RCC 7860 (cell line): ENCODE results near the gene UBXN10.
A peak's percentile ranks its signal among the peaks of the same experiment; 100 is the strongest.
"Not testable (repeated sequence)": the region's sequence is repeated elsewhere in the genome, so short reads cannot be mapped to it uniquely, and the experiment has no call there.

Experiments used
- DNase-seq: peaks from one replicate; pipeline ENCODE4 v3.0.0-alpha.2; 2015; ENCODE audit warnings: low spot score
- FAIRE-seq: peaks from 2 replicates; lab custom pipeline; 2012; peaks lifted over from hg19 to GRCh38; lab: Jason Lieb, UNC

Gene UBXN10

GRCh38 chr1:20198918-20199317 lies 13.0 kb downstream of the UBXN10 start:
- no peak for DNase-seq
- FAIRE-seq = no peak

GRCh38 chr1:20199403-20199802 lies 13.5 kb downstream of the UBXN10 start:
- no peak for FAIRE-seq
- DNase-seq = no peak

- FAIRE-seq (no peak), DNase-seq (no peak)
Measured at GRCh38 chr1:20199840-20200239, 13.9 kb downstream of the UBXN10 start.

GRCh38 chr1:20200966-20201365 lies 15.1 kb downstream of the UBXN10 start:
- FAIRE-seq (no peak), DNase-seq (no peak)

- DNase-seq = no peak
- no peak for FAIRE-seq
Measured at GRCh38 chr1:20202166-20202565, 16.3 kb downstream of the UBXN10 start.

- FAIRE-seq = no peak
- DNase-seq = no peak
Measured at GRCh38 chr1:20207546-20207945, 21.6 kb downstream of the UBXN10 start.

GRCh38 chr1:20209471-20209870 lies 23.6 kb downstream of the UBXN10 start:
- FAIRE-seq = no peak
- DNase-seq = no peak

- FAIRE-seq (peak; percentile 67), DNase-seq (peak; percentile 51)
Measured at GRCh38 chr1:20210736-20211460, 25.0 kb downstream of the UBXN10 start.

GRCh38 chr1:20211511-20211931 lies 25.6 kb downstream of the UBXN10 start:
- FAIRE-seq (peak; percentile 91), DNase-seq (peak; percentile 79)

GRCh38 chr1:20212085-20212684 lies 26.3 kb downstream of the UBXN10 start:
- DNase-seq (peak; percentile 15), FAIRE-seq (no peak)

GRCh38 chr1:20212685-20213331 lies 26.9 kb downstream of the UBXN10 start:
- DNase-seq (peak; percentile 81), FAIRE-seq (peak; percentile 93)

- FAIRE-seq (no peak), DNase-seq (no peak)
Measured at GRCh38 chr1:20215716-20216115, 29.8 kb downstream of the UBXN10 start.

- FAIRE-seq (no peak), DNase-seq (peak; percentile 8)
Measured at GRCh38 chr1:20216574-20216973, 30.7 kb downstream of the UBXN10 start.

- not testable (repeated sequence) for DNase-seq, FAIRE-seq
Measured at GRCh38 chr1:20219053-20219452, 33.2 kb downstream of the UBXN10 start.

- DNase-seq (no peak), FAIRE-seq (no peak)
Measured at GRCh38 chr1:20220036-20220435, 34.1 kb downstream of the UBXN10 start.

GRCh38 chr1:20223106-20223505 lies 37.2 kb downstream of the UBXN10 start:
- DNase-seq (no peak), FAIRE-seq (no peak)

GRCh38 chr1:20223551-20224419 lies 37.9 kb downstream of the UBXN10 start:
- DNase-seq (no peak), FAIRE-seq (no peak)

GRCh38 chr1:20224546-20224945 lies 38.6 kb downstream of the UBXN10 start:
- DNase-seq (no peak), FAIRE-seq (no peak)

- DNase-seq (no peak), FAIRE-seq (no peak)
Measured at GRCh38 chr1:20227704-20228103, 41.8 kb downstream of the UBXN10 start.

- FAIRE-seq (no peak), DNase-seq (no peak)
Measured at GRCh38 chr1:20228314-20228825, 42.5 kb downstream of the UBXN10 start.

GRCh38 chr1:20229171-20229570 lies 43.3 kb downstream of the UBXN10 start:
- DNase-seq (no peak), FAIRE-seq (no peak)
